Endothelial cell of umbilical vein (primary cell): Measurements from ENCODE around the gene ABCC11. TPM values are rescaled to one million over a fixed set of nuclear protein-coding genes. Genes with fewer than 3 reads are reported as not detected.

Experiments used
- BruUV-seq: library from RNA; stranded (reverse); fragments of 400-500 nt; replicated peaks from 2 replicates; lab custom pipeline; 2021; lab: Mats Ljungman, UMichigan
- CTCF ChIA-PET: fragments of 300-600, 350-600 bp; sonication (Branson Sonifier 250); formaldehyde crosslinking; loops from one replicate; lab custom pipeline; 2021; ENCODE audit warnings: antibody characterized with exemption, inconsistent platforms; lab: Charles Lee
- POLR2A ChIA-PET: fragments of 300-600, 350-600 bp; sonication (Branson Sonifier 250); formaldehyde crosslinking; loops from one replicate; lab custom pipeline; 2021; ENCODE audit warnings: antibody characterized with exemption, inconsistent platforms; lab: Charles Lee
- DNase-seq: peaks from one replicate; pipeline ENCODE4 v3.0.0-alpha.2; 2011; ENCODE audit warnings: low read depth, low spot score
- FAIRE-seq: peaks from 2 replicates; lab custom pipeline; 2011; peaks lifted over from hg19 to GRCh38; lab: Jason Lieb, UNC
- H2AFZ ChIP-seq: 2 replicates; pipeline ENCODE4 v1.6.0; 2012; ENCODE audit warnings: low read depth, low read length, control low read depth, inconsistent platforms
- H3K27ac ChIP-seq: 2 replicates; pipeline ENCODE4 v1.5.1; 2011; ENCODE audit warnings: low read depth, mild to moderate bottlenecking, control low read depth, low read length, moderate library complexity; ENCODE audit not compliant: insufficient read depth
- H3K27me3 ChIP-seq, 2 experiments: 2 replicates each; pipeline versions ENCODE4 v1.6.0 to v1.6.1; 2011; ENCODE audit warnings: low read length in 2 of 2, mixed read lengths in 1 of 2; ENCODE audit not compliant: control insufficient read depth in 2 of 2, insufficient read depth in 2 of 2
- H3K36me3 ChIP-seq, 2 experiments: 2 replicates in 1 of 2; 3 replicates in 1 of 2; pipeline ENCODE4 v1.5.1; 2011; ENCODE audit warnings: low read length in 2 of 2, mild to moderate bottlenecking in 1 of 2, moderate library complexity in 1 of 2; ENCODE audit not compliant: control insufficient read depth in 2 of 2, insufficient read depth in 2 of 2; ENCODE audit errors: extremely low read depth in 1 of 2
- H3K4me1 ChIP-seq: 3 replicates; pipeline ENCODE4 v1.5.1; 2011; ENCODE audit warnings: mild to moderate bottlenecking, low read length; ENCODE audit not compliant: control insufficient read depth, insufficient read depth; ENCODE audit errors: extremely low read depth
- H3K4me2 ChIP-seq: 2 replicates; pipeline ENCODE4 v1.6.1; 2011; ENCODE audit warnings: low read length, control low read depth, mixed read lengths; ENCODE audit not compliant: insufficient read depth
- H3K4me3 ChIP-seq, 3 experiments: fragments of 200-600 bp in 1 of 3; sonication (generic), shearing (Covaris generic) in 1 of 3; replicated peaks in 1 of 3; 2 replicates each; pipeline ENCODE4 v1.5.1; 2011 to 2016; ENCODE audit warnings: control low read depth in 3 of 3, low read length in 3 of 3, mild to moderate bottlenecking in 2 of 3, inconsistent platforms in 1 of 3, low read depth in 1 of 3, moderate library complexity in 1 of 3; ENCODE audit not compliant: insufficient read depth in 1 of 3
- H3K79me2 ChIP-seq: 2 replicates; pipeline ENCODE4 v1.6.0; 2012; ENCODE audit warnings: low read length, inconsistent platforms; ENCODE audit not compliant: control insufficient read depth, insufficient read depth
- H3K9ac ChIP-seq: replicated peaks from 2 replicates; pipeline ENCODE3; 2011; ENCODE audit warnings: low read length, control low read depth; ENCODE audit not compliant: insufficient read depth; ENCODE audit errors: extremely low read depth
- H3K9me1 ChIP-seq: replicated peaks from 3 replicates; pipeline ENCODE4 v1.6.0; 2011; ENCODE audit warnings: mild to moderate bottlenecking, low read length; ENCODE audit not compliant: control insufficient read depth, insufficient read depth; ENCODE audit errors: extremely low read depth
- H3K9me3 ChIP-seq: replicated peaks from 2 replicates; pipeline ENCODE4 v1.5.1; 2012; ENCODE audit warnings: low read length, inconsistent platforms; ENCODE audit not compliant: control insufficient read depth, insufficient read depth
- H4K20me1 ChIP-seq: replicated peaks from 2 replicates; pipeline ENCODE3; 2011; ENCODE audit warnings: mild to moderate bottlenecking, low read length; ENCODE audit not compliant: control insufficient read depth, insufficient read depth; ENCODE audit errors: extremely low read depth
- EZH2 ChIP-seq: IDR thresholded peaks from 2 replicates; pipeline ENCODE4 v1.6.1; 2012; ENCODE audit warnings: borderline replicate concordance, low read depth, mild to moderate bottlenecking, moderate library complexity, low read length, inconsistent platforms; ENCODE audit not compliant: severe bottlenecking
- FOS ChIP-seq: IDR thresholded peaks from 2 replicates; pipeline ENCODE4 v1.6.1; 2011; ENCODE audit warnings: mild to moderate bottlenecking, low read length, moderate library complexity, borderline replicate concordance; ENCODE audit not compliant: insufficient read depth
- GATA2 ChIP-seq: IDR thresholded peaks from 2 replicates; pipeline ENCODE4 v1.7.0; 2011; ENCODE audit warnings: low read depth, mild to moderate bottlenecking, moderate library complexity, mixed read lengths, low read length; ENCODE audit not compliant: insufficient read length, insufficient read depth
- JUN ChIP-seq: IDR thresholded peaks from 2 replicates; pipeline ENCODE4 v1.6.1; 2011; ENCODE audit warnings: borderline replicate concordance, low read depth; ENCODE audit not compliant: insufficient read length, insufficient read depth
- MAX ChIP-seq: IDR thresholded peaks from 2 replicates; pipeline ENCODE4 v1.6.1; 2011; ENCODE audit not compliant: insufficient read depth, insufficient read length
- MYC ChIP-seq: IDR thresholded peaks from one replicate; pipeline ENCODE4 v1.6.1; 2011; ENCODE audit warnings: mild to moderate bottlenecking, low read depth, low read length
- POLR2A ChIP-seq: IDR thresholded peaks from 2 replicates; pipeline ENCODE4 v1.6.1; 2012; ENCODE audit warnings: low read depth, mild to moderate bottlenecking, control low read depth, low read length
- POLR2AphosphoS5 ChIP-seq: IDR thresholded peaks from 2 replicates; pipeline ENCODE4 v1.6.1; 2012; ENCODE audit warnings: low read depth, mild to moderate bottlenecking, control low read depth, low read length, moderate library complexity; ENCODE audit not compliant: insufficient read depth
- dilution Hi-C: fragments of 300-500 bp; cut with MboI; formaldehyde crosslinking; loops from one replicate; pipeline ENCODE4 v1.15.0; 2019; ENCODE audit warnings: low sequenced_read_pairs; ENCODE audit not compliant: extremely low pct_ligation_motif_present
- intact Hi-C: fragments of 100-400 bp; cut with micrococcal nuclease; formaldehyde crosslinking; loops from one replicate; pipeline ENCODE4 v1.10.0; 2022
- polyA plus RNA-seq, 4 experiments: library from polyadenylated mRNA; depleted of rRNA in 3 of 4; stranded (reverse) in 3 of 4; unstranded in 1 of 4; fragments of >200 nt; gene quantifications; 2 replicates each; pipeline versions ENCODE4 v1.2.1 to v1.2.3, GENCODE V29; 2011 to 2012; ENCODE audit warnings: missing spikeins in 1 of 4
- total RNA-seq: library from RNA; stranded (reverse); gene quantifications from 2 replicates; pipeline ENCODE4 v1.2.3, GENCODE V29; 2021
- TF ChIP-seq, protein P1 (sequence below), 2 donors: IDR thresholded peaks; 1 replicate in 1 of 2; 2 replicates in 1 of 2; pipeline ENCODE4 v1.5.1; 2011; ENCODE audit warnings: low read length in 2 of 2, mild to moderate bottlenecking in 2 of 2, moderate library complexity in 2 of 2, control low read depth in 1 of 2, inconsistent platforms in 1 of 2, low read depth in 1 of 2; ENCODE audit not compliant: insufficient read depth in 1 of 2; ENCODE audit errors: extremely low read depth in 1 of 2

ABCC11 gene
- total and polyA plus RNA-seq, 2 donors (not counting 3 experiments of a cell fraction or from before 2014, with no cell fraction given): 0.08 TPM; not detected in 1

DNA sequence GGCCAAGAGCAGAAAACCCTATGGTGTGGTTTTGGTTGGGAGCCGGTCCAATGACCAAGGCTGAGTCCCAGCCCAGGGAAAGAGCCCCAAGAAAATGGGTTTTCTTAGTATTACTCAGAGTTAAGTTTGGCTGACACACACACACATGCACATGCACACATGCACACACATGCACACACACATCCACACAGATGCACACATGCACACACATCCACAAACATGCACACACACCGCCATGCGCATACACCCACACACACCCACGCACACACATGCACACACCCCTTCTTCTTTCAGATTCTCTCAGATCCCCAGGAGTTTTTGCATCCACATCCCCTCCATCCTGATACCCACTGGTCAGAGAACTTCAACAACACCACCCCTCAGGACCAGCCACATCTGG is 100.6 kb downstream of the ABCC11 start:
- Histone ChIP-seq H3K27ac (no peak overlapping the region), H3K27me3 (no peaks in the 10 kb centered on the region), H3K4me1 (no peaks in the 10 kb centered on the region), H3K4me3 (no peak overlapping the region), H2AFZ (no peak overlapping the region), H3K79me2 (no peaks in the 10 kb centered on the region), H3K4me2 (no peak overlapping the region), H4K20me1 (no peaks in the 10 kb centered on the region), H3K9me3 (no peaks in the 10 kb centered on the region), H3K9ac (no peak overlapping the region), H3K36me3 (no peaks in the 10 kb centered on the region), H3K9me1 (no peaks in the 10 kb centered on the region)
- intact Hi-C loops (no loop called here), dilution Hi-C loops (no loop called here)
- TF ChIP-seq FOS (no peak), MAX (no peak), POLR2AphosphoS5 (no peak), POLR2A (no peak), EZH2 (no peak), MYC (no peak), GATA2 (no peak), JUN (no peak)
- TF ChIP-seq, protein P1, sequence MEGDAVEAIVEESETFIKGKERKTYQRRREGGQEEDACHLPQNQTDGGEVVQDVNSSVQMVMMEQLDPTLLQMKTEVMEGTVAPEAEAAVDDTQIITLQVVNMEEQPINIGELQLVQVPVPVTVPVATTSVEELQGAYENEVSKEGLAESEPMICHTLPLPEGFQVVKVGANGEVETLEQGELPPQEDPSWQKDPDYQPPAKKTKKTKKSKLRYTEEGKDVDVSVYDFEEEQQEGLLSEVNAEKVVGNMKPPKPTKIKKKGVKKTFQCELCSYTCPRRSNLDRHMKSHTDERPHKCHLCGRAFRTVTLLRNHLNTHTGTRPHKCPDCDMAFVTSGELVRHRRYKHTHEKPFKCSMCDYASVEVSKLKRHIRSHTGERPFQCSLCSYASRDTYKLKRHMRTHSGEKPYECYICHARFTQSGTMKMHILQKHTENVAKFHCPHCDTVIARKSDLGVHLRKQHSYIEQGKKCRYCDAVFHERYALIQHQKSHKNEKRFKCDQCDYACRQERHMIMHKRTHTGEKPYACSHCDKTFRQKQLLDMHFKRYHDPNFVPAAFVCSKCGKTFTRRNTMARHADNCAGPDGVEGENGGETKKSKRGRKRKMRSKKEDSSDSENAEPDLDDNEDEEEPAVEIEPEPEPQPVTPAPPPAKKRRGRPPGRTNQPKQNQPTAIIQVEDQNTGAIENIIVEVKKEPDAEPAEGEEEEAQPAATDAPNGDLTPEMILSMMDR (IDR thresholded peaks at IDR 0.05; ENCODE audit: extremely low read depth in 1 of 2, insufficient read depth in 1 of 2, low read depth in 1 of 2, low read length in 2 of 2): no peak
- CTCF ChIA-PET: interaction anchor here (1.4 kb wide), 1 partner anchor 18 kb away, joined by 4 read pairs; no protein-coding TSS in a partner anchor
- no TSS peak for BruUV-seq
- FAIRE-seq: no peak
- DNase-seq: no peak
- POLR2A ChIA-PET: no interaction called here
